Erythroblast (primary cell): Measurements from ENCODE around the gene C10orf95.

ENCODE experiments used
- GATA1 ChIP-seq: IDR thresholded peaks from 2 replicates; pipeline ENCODE4 v1.6.1; 2011; ENCODE audit warnings: low read depth, mild to moderate bottlenecking, control low read depth, low read length, moderate library complexity
- POLR2A ChIP-seq: IDR thresholded peaks from 2 replicates; pipeline ENCODE4 v1.6.1; 2011; ENCODE audit warnings: mild to moderate bottlenecking, low read length

DNA sequence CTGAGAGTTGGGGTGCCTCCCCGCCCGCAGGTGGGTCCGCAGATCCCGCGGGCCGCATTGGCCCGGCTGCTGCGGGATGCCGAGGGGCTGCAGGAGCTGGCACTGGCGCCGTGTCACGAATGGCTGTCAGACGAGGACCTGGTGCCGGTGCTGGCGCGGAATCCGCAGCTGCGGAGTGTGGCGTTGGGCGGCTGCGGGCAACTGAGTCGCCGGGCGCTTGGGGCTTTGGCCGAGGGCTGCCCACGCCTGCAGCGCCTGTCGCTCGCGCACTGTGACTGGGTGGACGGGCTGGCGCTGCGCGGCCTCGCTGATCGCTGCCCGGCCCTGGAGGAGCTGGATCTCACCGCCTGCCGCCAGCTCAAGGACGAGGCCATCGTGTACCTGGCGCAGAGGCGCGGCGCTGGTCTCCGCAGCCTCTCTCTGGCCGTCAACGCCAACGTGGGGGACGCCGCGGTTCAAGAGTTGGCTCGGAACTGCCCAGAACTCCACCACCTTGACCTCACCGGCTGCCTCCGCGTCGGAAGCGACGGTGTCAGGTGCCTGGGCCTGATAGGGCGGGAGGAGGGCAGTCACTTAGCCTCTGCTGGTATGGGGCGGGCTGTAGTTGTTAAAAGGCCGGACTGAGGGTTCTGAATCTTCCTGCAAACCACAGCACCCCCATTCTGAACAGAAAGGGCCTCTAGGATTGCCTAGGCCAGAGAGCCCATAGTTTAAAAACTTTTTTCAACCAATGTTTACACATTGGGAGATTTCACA lies 29.4 kb downstream of the C10orf95 start:
- peak; percentile 30 for TF ChIP-seq POLR2A
- no peak for TF ChIP-seq GATA1
